HL-60 (cell line): ENCODE measurements around the gene SDHA.
"Not testable (repeated sequence)": the region's sequence is repeated elsewhere in the genome, so short reads cannot be mapped to it uniquely, and the experiment has no call there.

Experiments
- DNase-seq, 2 experiments: peaks; one replicate each; pipeline ENCODE4 v3.0.0-alpha.2; 2010 to 2020; ENCODE audit warnings: low read depth in 1 of 2, low spot score in 1 of 2
- H3K27ac ChIP-seq: fragments of 250-450 bp; sonication (Bioruptor Pico); replicated peaks from 2 replicates; pipeline ENCODE4 v1.5.1; 2020; ENCODE audit warnings: mild to moderate bottlenecking, moderate library complexity
- H3K27me3 ChIP-seq: fragments of 250-450 bp; sonication (Bioruptor Pico); 2 replicates; pipeline ENCODE4 v1.5.1; 2021; ENCODE audit warnings: mild to moderate bottlenecking, moderate library complexity; ENCODE audit not compliant: insufficient read depth, poor library complexity, severe bottlenecking
- H3K4me3 ChIP-seq: replicated peaks from 2 replicates; pipeline ENCODE4 v1.5.1; 2011; ENCODE audit warnings: mild to moderate bottlenecking, control low read depth, low read length; ENCODE audit not compliant: insufficient read depth
- GABPA ChIP-seq: IDR thresholded peaks from 2 replicates; pipeline ENCODE4 v1.6.1; 2012; ENCODE audit warnings: low read depth
- POLR2AphosphoS5 ChIP-seq: IDR thresholded peaks from 2 replicates; pipeline ENCODE4 v1.6.1; 2012; ENCODE audit warnings: low read depth
- SPI1 ChIP-seq: IDR thresholded peaks from 2 replicates; pipeline ENCODE4 v1.6.1; 2012; ENCODE audit warnings: low read depth, mild to moderate bottlenecking, borderline replicate concordance
- TF ChIP-seq, protein P1 (sequence below): IDR thresholded peaks from 2 replicates; pipeline ENCODE4 v1.6.1; 2012; ENCODE audit warnings: low read depth; ENCODE audit not compliant: insufficient replicate concordance
- TF ChIP-seq, protein P2 (sequence below): IDR thresholded peaks from one replicate; pipeline ENCODE4 v1.5.1; 2011; ENCODE audit warnings: low read length, control low read depth, inconsistent platforms; ENCODE audit not compliant: insufficient read depth

Gene SDHA

GRCh38 chr5:298737-299125, 80.6 kb downstream of the SDHA start:
- H3K27ac ChIP-seq, result no peak overlapping the region

DNA sequence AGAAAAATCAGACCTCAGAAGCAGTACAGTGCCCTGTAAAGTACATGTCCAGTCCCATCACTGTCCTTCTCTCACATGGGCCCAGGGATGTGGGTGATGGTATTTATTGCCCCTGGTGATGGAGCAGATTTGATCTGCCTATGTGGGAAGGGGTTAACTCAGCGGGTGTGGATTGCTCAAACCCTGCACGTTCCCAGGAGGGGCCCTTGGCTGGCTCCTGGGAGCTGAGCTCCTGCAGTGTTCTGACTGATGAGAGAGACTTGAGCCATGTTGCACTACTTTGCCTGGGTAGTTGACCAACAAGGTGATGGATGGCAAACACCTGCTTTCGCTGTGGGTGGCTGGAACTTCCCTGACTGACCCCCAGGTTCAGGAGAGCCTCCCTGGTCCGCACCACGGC, 81.8 kb downstream of the SDHA start:
- not testable (repeated sequence) for H3K27ac ChIP-seq, H3K4me3 ChIP-seq, DNase-seq, H3K27me3 ChIP-seq

More at GRCh38 chr5:298737-299125, 80.6 kb downstream of the SDHA start:
- no peak for DNase-seq
- Histone ChIP-seq H3K4me3 (no peak overlapping the region), H3K27me3 (no peaks in the 10 kb centered on the region)
- no peak for TF ChIP-seq GABPA
- TF ChIP-seq, protein P1, sequence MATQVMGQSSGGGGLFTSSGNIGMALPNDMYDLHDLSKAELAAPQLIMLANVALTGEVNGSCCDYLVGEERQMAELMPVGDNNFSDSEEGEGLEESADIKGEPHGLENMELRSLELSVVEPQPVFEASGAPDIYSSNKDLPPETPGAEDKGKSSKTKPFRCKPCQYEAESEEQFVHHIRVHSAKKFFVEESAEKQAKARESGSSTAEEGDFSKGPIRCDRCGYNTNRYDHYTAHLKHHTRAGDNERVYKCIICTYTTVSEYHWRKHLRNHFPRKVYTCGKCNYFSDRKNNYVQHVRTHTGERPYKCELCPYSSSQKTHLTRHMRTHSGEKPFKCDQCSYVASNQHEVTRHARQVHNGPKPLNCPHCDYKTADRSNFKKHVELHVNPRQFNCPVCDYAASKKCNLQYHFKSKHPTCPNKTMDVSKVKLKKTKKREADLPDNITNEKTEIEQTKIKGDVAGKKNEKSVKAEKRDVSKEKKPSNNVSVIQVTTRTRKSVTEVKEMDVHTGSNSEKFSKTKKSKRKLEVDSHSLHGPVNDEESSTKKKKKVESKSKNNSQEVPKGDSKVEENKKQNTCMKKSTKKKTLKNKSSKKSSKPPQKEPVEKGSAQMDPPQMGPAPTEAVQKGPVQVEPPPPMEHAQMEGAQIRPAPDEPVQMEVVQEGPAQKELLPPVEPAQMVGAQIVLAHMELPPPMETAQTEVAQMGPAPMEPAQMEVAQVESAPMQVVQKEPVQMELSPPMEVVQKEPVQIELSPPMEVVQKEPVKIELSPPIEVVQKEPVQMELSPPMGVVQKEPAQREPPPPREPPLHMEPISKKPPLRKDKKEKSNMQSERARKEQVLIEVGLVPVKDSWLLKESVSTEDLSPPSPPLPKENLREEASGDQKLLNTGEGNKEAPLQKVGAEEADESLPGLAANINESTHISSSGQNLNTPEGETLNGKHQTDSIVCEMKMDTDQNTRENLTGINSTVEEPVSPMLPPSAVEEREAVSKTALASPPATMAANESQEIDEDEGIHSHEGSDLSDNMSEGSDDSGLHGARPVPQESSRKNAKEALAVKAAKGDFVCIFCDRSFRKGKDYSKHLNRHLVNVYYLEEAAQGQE, result no peak

DNA sequence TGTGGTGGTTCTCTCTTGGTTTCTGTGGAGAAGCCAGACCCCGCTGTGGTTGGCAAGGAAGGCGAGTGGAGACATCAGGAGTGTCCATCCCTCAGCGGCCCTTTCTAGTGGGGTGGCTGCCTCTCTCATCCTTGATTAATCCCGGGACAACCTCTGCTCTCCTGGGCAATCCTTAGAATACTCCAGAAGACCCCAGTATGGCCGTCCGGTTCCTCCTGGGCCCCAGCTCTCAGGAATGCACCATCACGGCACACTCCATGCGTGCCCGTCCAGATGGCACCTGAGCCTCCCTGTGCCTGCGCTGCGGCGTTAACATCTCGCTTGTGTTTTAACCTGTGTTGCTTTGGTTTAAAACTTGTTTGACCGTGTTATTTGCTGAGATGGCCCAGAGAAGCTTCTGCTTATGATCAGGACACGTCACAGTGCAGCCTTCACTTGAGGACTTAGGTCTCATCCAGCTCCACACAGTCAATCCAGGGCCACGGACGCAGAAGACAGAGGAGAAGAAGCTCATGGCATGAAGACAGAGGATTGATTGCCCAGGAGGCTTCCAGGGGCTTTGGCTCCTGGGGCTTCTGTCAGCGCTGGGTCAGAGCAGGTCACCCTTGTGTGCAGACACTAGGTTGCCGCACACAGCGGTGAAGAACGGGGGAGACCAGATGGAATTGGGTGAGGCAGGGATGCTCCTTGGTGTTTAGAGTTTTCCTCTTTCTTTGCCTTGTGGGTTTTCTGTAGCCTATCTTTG, 82.7 kb downstream of the SDHA start:
- not testable (repeated sequence) for H3K27ac ChIP-seq

GRCh38 chr5:302416-302815, 84.3 kb downstream of the SDHA start:
- not testable (repeated sequence) for H3K27me3 ChIP-seq, DNase-seq, H3K27ac ChIP-seq, H3K4me3 ChIP-seq

More for the DNA sequence above, 82.7 kb downstream of the SDHA start:
- not testable (repeated sequence) for H3K27me3 ChIP-seq, H3K4me3 ChIP-seq, DNase-seq

DNA sequence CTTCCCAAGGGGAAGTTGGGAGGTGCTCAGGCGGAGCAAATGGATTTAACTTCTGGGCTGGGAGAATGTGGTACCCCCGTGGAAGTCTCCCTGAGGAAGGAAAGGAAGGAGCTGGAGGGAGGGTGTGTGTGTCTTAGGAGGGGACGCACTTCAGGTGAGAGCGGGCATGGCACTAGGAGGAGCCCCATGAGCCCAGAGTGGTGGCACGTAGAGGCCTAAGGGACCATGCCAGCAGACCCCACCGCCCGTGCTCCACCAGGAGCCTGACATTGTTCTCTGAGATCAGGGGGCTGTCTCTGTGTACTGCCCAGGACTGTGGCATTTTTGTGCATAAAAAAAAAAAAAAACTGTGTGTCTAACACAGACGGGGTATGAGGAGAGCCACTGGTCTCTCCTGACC, 84.8 kb downstream of the SDHA start:
- DNase-seq, result no peak
- no peak overlapping the region for H3K27ac ChIP-seq
- no peaks in the 10 kb centered on the region for H3K27me3 ChIP-seq
- no peak for TF ChIP-seq POLR2AphosphoS5
- TF ChIP-seq GABPA, result no peak
- TF ChIP-seq, protein P1, result no peak
- no peak for TF ChIP-seq SPI1
- TF ChIP-seq, protein P2, sequence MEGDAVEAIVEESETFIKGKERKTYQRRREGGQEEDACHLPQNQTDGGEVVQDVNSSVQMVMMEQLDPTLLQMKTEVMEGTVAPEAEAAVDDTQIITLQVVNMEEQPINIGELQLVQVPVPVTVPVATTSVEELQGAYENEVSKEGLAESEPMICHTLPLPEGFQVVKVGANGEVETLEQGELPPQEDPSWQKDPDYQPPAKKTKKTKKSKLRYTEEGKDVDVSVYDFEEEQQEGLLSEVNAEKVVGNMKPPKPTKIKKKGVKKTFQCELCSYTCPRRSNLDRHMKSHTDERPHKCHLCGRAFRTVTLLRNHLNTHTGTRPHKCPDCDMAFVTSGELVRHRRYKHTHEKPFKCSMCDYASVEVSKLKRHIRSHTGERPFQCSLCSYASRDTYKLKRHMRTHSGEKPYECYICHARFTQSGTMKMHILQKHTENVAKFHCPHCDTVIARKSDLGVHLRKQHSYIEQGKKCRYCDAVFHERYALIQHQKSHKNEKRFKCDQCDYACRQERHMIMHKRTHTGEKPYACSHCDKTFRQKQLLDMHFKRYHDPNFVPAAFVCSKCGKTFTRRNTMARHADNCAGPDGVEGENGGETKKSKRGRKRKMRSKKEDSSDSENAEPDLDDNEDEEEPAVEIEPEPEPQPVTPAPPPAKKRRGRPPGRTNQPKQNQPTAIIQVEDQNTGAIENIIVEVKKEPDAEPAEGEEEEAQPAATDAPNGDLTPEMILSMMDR, result no peak
- H3K4me3 ChIP-seq, result no peak overlapping the region

DNA sequence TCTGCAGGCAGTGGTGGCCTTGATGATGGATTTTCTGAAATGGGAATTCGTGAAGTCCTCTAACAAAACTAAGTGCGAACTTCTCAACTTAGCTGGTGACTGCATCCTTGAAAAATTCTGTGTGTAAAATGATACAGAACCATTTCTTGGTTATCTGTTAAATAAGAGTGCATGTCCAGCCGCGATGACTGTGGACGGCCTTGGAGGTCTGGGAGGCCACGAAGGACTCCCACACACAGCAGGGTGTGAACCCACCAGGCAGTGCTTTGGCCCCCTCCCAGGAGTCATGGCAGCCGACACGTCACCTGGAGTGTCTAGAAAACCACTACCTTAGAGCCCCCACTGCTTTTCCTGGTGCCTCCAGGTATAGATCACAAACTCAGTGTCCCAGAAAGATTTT, 85.6 kb downstream of the SDHA start:
- DNase-seq, H3K27ac ChIP-seq, H3K27me3 ChIP-seq: not testable (repeated sequence)

More for the DNA sequence above, 85.6 kb downstream of the SDHA start:
- not testable (repeated sequence) for H3K4me3 ChIP-seq
